ES-I3 (cell line): ENCODE measurements around the gene JHY.

Source experiments
- H3K36me3 ChIP-seq: 2 replicates; pipeline ENCODE4 v1.6.1; 2013; ENCODE audit warnings: mild to moderate bottlenecking, low read length, control low read depth, moderate library complexity; ENCODE audit not compliant: insufficient read depth
- H3K4me1 ChIP-seq: 2 replicates; pipeline ENCODE4 v1.6.1; 2013; ENCODE audit warnings: mild to moderate bottlenecking, control low read depth, low read length; ENCODE audit not compliant: insufficient read depth
- H3K9ac ChIP-seq: 2 replicates; pipeline ENCODE4 v1.6.1; 2013; ENCODE audit warnings: low read depth, mild to moderate bottlenecking, low read length, moderate library complexity
- H3K9me3 ChIP-seq: 2 replicates; pipeline ENCODE4 v1.6.1; 2013; ENCODE audit warnings: mild to moderate bottlenecking, low read length, moderate library complexity; ENCODE audit not compliant: control insufficient read depth, insufficient read depth

The JHY gene

GRCh38 chr11:122895563-122895962 is 13.0 kb downstream of the JHY start:
- H3K9ac ChIP-seq, result no peak overlapping the region
- no peaks in the 10 kb centered on the region for H3K36me3 ChIP-seq
- no peaks in the 10 kb centered on the region for H3K4me1 ChIP-seq
- H3K9me3 ChIP-seq, result no peaks in the 10 kb centered on the region

GRCh38 chr11:122897606-122898210 is 15.1 kb downstream of the JHY start:
- H3K36me3 ChIP-seq, result no peaks in the 10 kb centered on the region
- no peaks in the 10 kb centered on the region for H3K9me3 ChIP-seq
- no peaks in the 10 kb centered on the region for H3K4me1 ChIP-seq
- H3K9ac ChIP-seq, result no peak overlapping the region

GRCh38 chr11:122898799-122899198 is 16.2 kb downstream of the JHY start:
- no peaks in the 10 kb centered on the region for H3K4me1 ChIP-seq
- no peaks in the 10 kb centered on the region for H3K36me3 ChIP-seq
- H3K9ac ChIP-seq, result no peak overlapping the region

GRCh38 chr11:122900587-122901202 is 18.1 kb downstream of the JHY start:
- Histone ChIP-seq H3K4me1 (no peaks in the 10 kb centered on the region), H3K9ac (no peak overlapping the region), H3K36me3 (no peaks in the 10 kb centered on the region), H3K9me3 (no peaks in the 10 kb centered on the region)

More at GRCh38 chr11:122898799-122899198, 16.2 kb downstream of the JHY start:
- no peaks in the 10 kb centered on the region for H3K9me3 ChIP-seq

GRCh38 chr11:122902951-122903350 is 20.4 kb downstream of the JHY start:
- H3K9ac ChIP-seq, result no peak overlapping the region
- H3K36me3 ChIP-seq, result no peaks in the 10 kb centered on the region
- H3K4me1 ChIP-seq, result no peaks in the 10 kb centered on the region
- H3K9me3 ChIP-seq, result no peaks in the 10 kb centered on the region

- H3K9me3 ChIP-seq, result no peaks in the 10 kb centered on the region
- no peak overlapping the region for H3K9ac ChIP-seq
- H3K36me3 ChIP-seq, result no peaks in the 10 kb centered on the region
- H3K4me1 ChIP-seq, result no peaks in the 10 kb centered on the region
Measured at GRCh38 chr11:122910775-122911174, 28.2 kb downstream of the JHY start.

- Histone ChIP-seq H3K9ac (no peak overlapping the region), H3K4me1 (peaks cover 9% of the 10 kb centered on the region), H3K9me3 (no peaks in the 10 kb centered on the region), H3K36me3 (no peaks in the 10 kb centered on the region)
Measured at GRCh38 chr11:122917311-122917710, 34.8 kb downstream of the JHY start.

GRCh38 chr11:122918734-122919133 is 36.2 kb downstream of the JHY start:
- H3K9ac ChIP-seq, result no peak overlapping the region
- H3K4me1 ChIP-seq, result peaks cover 9% of the 10 kb centered on the region
- no peaks in the 10 kb centered on the region for H3K9me3 ChIP-seq
- H3K36me3 ChIP-seq, result no peaks in the 10 kb centered on the region

- Histone ChIP-seq H3K36me3 (no peaks in the 10 kb centered on the region), H3K4me1 (peaks cover 9% of the 10 kb centered on the region), H3K9me3 (no peaks in the 10 kb centered on the region), H3K9ac (no peak overlapping the region)
Measured at GRCh38 chr11:122920579-122920978, 38.0 kb downstream of the JHY start.

GRCh38 chr11:122922893-122923292 is 40.3 kb downstream of the JHY start:
- no peaks in the 10 kb centered on the region for H3K9me3 ChIP-seq
- H3K9ac ChIP-seq, result no peak overlapping the region
- H3K36me3 ChIP-seq, result no peaks in the 10 kb centered on the region

GRCh38 chr11:122923302-122923701 is 40.7 kb downstream of the JHY start:
- no peaks in the 10 kb centered on the region for H3K36me3 ChIP-seq
- no peaks in the 10 kb centered on the region for H3K9me3 ChIP-seq
- H3K9ac ChIP-seq, result no peak overlapping the region
- peaks cover 9% of the 10 kb centered on the region for H3K4me1 ChIP-seq

More at GRCh38 chr11:122922893-122923292, 40.3 kb downstream of the JHY start:
- peaks cover 9% of the 10 kb centered on the region for H3K4me1 ChIP-seq

GRCh38 chr11:122931510-122931909 is 49.0 kb downstream of the JHY start:
- no peaks in the 10 kb centered on the region for H3K4me1 ChIP-seq
- no peak overlapping the region for H3K9ac ChIP-seq
- H3K9me3 ChIP-seq, result no peaks in the 10 kb centered on the region
- no peaks in the 10 kb centered on the region for H3K36me3 ChIP-seq

GRCh38 chr11:122933416-122933815 is 50.9 kb downstream of the JHY start:
- Histone ChIP-seq H3K9me3 (no peaks in the 10 kb centered on the region), H3K36me3 (no peaks in the 10 kb centered on the region), H3K9ac (no peak overlapping the region), H3K4me1 (no peaks in the 10 kb centered on the region)

GRCh38 chr11:122937983-122938382 is 55.4 kb downstream of the JHY start:
- Histone ChIP-seq H3K36me3 (no peaks in the 10 kb centered on the region), H3K4me1 (no peaks in the 10 kb centered on the region), H3K9me3 (no peaks in the 10 kb centered on the region), H3K9ac (no peak overlapping the region)

- H3K9ac ChIP-seq, result no peak overlapping the region
Measured at GRCh38 chr11:122938557-122938956, 56.0 kb downstream of the JHY start.

More at GRCh38 chr11:122938557-122938956, 56.0 kb downstream of the JHY start:
- no peaks in the 10 kb centered on the region for H3K36me3 ChIP-seq
- H3K9me3 ChIP-seq, result no peaks in the 10 kb centered on the region
- H3K4me1 ChIP-seq, result no peaks in the 10 kb centered on the region
